Neural cell (in vitro differentiated cells): ENCODE data around the gene ST7L. TPM values are rescaled to one million over a fixed set of nuclear protein-coding genes. Genes with fewer than 3 reads are reported as not detected.

ENCODE experiments used
- H2AFZ ChIP-seq: fragments of 200-600, 300-800 bp; sonication (generic), shearing (Covaris generic); 2 replicates; pipeline ENCODE4 v1.6.0; 2014; ENCODE audit warnings: low read depth, mild to moderate bottlenecking, antibody characterized with exemption, low read length, moderate library complexity
- H3F3A ChIP-seq: fragments of 200-600 bp; shearing (Covaris generic); 2 replicates; pipeline ENCODE4 v1.6.1; 2016; ENCODE audit warnings: mild to moderate bottlenecking, moderate library complexity, mixed read lengths, antibody characterized with exemption, low read length; ENCODE audit not compliant: insufficient read depth, poor library complexity, severe bottlenecking
- H3K27ac ChIP-seq: fragments of 200-600, 300-800 bp; sonication (generic), shearing (Covaris generic); 2 replicates; pipeline ENCODE4 v1.5.1; 2014; ENCODE audit warnings: mild to moderate bottlenecking, low read length, moderate library complexity
- H3K27me3 ChIP-seq: fragments of 300-800, 200-600 bp; sonication (generic), shearing (Covaris generic); 2 replicates; pipeline ENCODE4 v1.6.0; 2014; ENCODE audit warnings: mild to moderate bottlenecking, low read depth, low read length, moderate library complexity; ENCODE audit not compliant: insufficient read depth
- H3K36me3 ChIP-seq: fragments of 300-800, 200-600 bp; sonication (generic), shearing (Covaris generic); 2 replicates; pipeline ENCODE4 v1.5.1; 2014; ENCODE audit warnings: mild to moderate bottlenecking, antibody characterized with exemption, low read length, moderate library complexity; ENCODE audit not compliant: insufficient read depth
- H3K4me2 ChIP-seq: fragments of 300-800, 200-600 bp; sonication (generic), shearing (Covaris generic); 2 replicates; pipeline ENCODE4 v1.6.0; 2014; ENCODE audit warnings: mild to moderate bottlenecking, low read length
- H3K4me3 ChIP-seq: fragments of 300-800, 200-600 bp; sonication (generic), shearing (Covaris generic); 2 replicates; pipeline ENCODE4 v1.5.1; 2014; ENCODE audit warnings: mild to moderate bottlenecking, low read length, moderate library complexity
- H3K79me2 ChIP-seq: fragments of 200-600 bp; shearing (Covaris generic); replicated peaks from 2 replicates; pipeline ENCODE4 v1.6.0; 2014; ENCODE audit warnings: mild to moderate bottlenecking, low read length, moderate library complexity; ENCODE audit not compliant: insufficient read depth
- H3K9ac ChIP-seq: fragments of 300-800, 200-600 bp; sonication (generic), shearing (Covaris generic); 2 replicates; pipeline ENCODE4 v1.6.1; 2016; ENCODE audit warnings: mild to moderate bottlenecking, low read length, mixed read lengths
- H3K9me2 ChIP-seq: fragments of 200-600 bp; shearing (Covaris generic); 2 replicates; pipeline ENCODE4 v1.6.1; 2016; ENCODE audit warnings: mild to moderate bottlenecking, low read length, mixed read lengths; ENCODE audit not compliant: insufficient read depth
- H3K9me3 ChIP-seq: fragments of 200-600, 300-800 bp; sonication (generic), shearing (Covaris generic); 2 replicates; pipeline ENCODE4 v1.6.1; 2016; ENCODE audit warnings: mild to moderate bottlenecking, mixed run types, low read length, moderate library complexity, mixed read lengths
- H4K20me1 ChIP-seq: fragments of 200-600 bp; shearing (Covaris generic); 2 replicates; pipeline ENCODE4 v1.6.1; 2016; ENCODE audit warnings: mild to moderate bottlenecking, mixed run types; ENCODE audit not compliant: insufficient read depth
- EP300 ChIP-seq: fragments of 450-650 bp; conservative IDR thresholded peaks from 2 replicates; pipeline ENCODE4 v1.6.1; 2014; ENCODE audit warnings: antibody characterized with exemption, mild to moderate bottlenecking, moderate library complexity; ENCODE audit not compliant: poor library complexity, severe bottlenecking
- EZH2 ChIP-seq: fragments of 200-600, 300-800 bp; shearing (Covaris generic), sonication (generic); IDR thresholded peaks from 2 replicates; pipeline ENCODE4 v1.6.1; 2014; ENCODE audit warnings: antibody characterized with exemption, low read length, borderline replicate concordance, mild to moderate bottlenecking; ENCODE audit not compliant: insufficient read depth, poor library complexity, severe bottlenecking
- MXI1 ChIP-seq: fragments of 450-650 bp; conservative IDR thresholded peaks from 2 replicates; pipeline ENCODE4 v1.6.1; 2014; ENCODE audit warnings: antibody characterized with exemption, mild to moderate bottlenecking; ENCODE audit not compliant: poor library complexity, severe bottlenecking
- POLR2AphosphoS5 ChIP-seq: IDR thresholded peaks from 2 replicates; pipeline ENCODE4 v1.6.1; 2012
- RAD21 ChIP-seq: fragments of 450-650 bp; conservative IDR thresholded peaks from 2 replicates; pipeline ENCODE4 v1.6.1; 2014; ENCODE audit warnings: antibody characterized with exemption, mild to moderate bottlenecking, moderate library complexity
- SMC3 ChIP-seq: fragments of 450-650 bp; conservative IDR thresholded peaks from 2 replicates; pipeline ENCODE4 v1.6.1; 2014; ENCODE audit warnings: antibody characterized with exemption, mild to moderate bottlenecking, moderate library complexity; ENCODE audit not compliant: poor library complexity
- TAF1 ChIP-seq: IDR thresholded peaks from 2 replicates; pipeline ENCODE4 v1.6.1; 2012; ENCODE audit warnings: low read depth
- polyA plus RNA-seq: library from polyadenylated mRNA; depleted of rRNA; stranded (reverse); fragments of >200 nt; gene quantifications from 2 replicates; pipeline ENCODE4 v1.2.3, GENCODE V29; 2014
- TF ChIP-seq, protein P1 (sequence below): IDR thresholded peaks from 2 replicates; pipeline ENCODE4 v1.6.1; 2012; ENCODE audit warnings: borderline replicate concordance
- TF ChIP-seq, protein P2 (sequence below): fragments of 450-650 bp; IDR thresholded peaks from 2 replicates; pipeline ENCODE4 v1.5.1; 2014; ENCODE audit warnings: antibody characterized with exemption, mild to moderate bottlenecking, moderate library complexity; ENCODE audit not compliant: poor library complexity, severe bottlenecking

ST7L gene
- polyA plus RNA-seq, 1 donor from 2014 or later, result 33.7 TPM

DNA sequence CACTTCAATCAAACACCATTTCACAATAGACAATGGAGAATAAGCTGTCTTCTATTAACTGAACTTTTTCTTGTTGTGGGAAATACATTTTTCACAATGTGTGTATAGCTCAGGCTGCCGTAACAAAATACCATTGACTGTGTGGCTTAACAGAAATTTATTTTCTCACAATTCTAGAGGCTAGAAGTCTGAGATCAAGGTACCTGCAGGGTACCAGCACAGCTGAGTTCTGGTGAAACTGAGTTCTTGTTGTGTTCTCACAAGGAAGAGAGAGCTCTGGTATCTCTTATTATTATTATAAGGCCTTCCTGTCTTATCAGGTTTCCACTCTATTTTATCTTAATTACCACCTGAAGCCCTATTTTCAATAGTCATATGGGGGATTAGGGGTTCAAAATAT is 15.4 kb downstream of the ST7L start:
- no peak overlapping the region for H2AFZ ChIP-seq
- no peaks in the 10 kb centered on the region for H3F3A ChIP-seq
- no peaks in the 10 kb centered on the region for H4K20me1 ChIP-seq
- peaks cover 5% of the 10 kb centered on the region for H3K36me3 ChIP-seq
- no peak overlapping the region for H3K27ac ChIP-seq
- H3K9me3 ChIP-seq, result no peaks in the 10 kb centered on the region
- no peak overlapping the region for H3K4me3 ChIP-seq
- H3K9ac ChIP-seq, result no peak overlapping the region
- TF ChIP-seq TAF1 (no peak), EP300 (no peak), POLR2AphosphoS5 (no peak), RAD21 (no peak), EZH2 (no peak), MXI1 (no peak), SMC3 (no peak)
- TF ChIP-seq, protein P1, sequence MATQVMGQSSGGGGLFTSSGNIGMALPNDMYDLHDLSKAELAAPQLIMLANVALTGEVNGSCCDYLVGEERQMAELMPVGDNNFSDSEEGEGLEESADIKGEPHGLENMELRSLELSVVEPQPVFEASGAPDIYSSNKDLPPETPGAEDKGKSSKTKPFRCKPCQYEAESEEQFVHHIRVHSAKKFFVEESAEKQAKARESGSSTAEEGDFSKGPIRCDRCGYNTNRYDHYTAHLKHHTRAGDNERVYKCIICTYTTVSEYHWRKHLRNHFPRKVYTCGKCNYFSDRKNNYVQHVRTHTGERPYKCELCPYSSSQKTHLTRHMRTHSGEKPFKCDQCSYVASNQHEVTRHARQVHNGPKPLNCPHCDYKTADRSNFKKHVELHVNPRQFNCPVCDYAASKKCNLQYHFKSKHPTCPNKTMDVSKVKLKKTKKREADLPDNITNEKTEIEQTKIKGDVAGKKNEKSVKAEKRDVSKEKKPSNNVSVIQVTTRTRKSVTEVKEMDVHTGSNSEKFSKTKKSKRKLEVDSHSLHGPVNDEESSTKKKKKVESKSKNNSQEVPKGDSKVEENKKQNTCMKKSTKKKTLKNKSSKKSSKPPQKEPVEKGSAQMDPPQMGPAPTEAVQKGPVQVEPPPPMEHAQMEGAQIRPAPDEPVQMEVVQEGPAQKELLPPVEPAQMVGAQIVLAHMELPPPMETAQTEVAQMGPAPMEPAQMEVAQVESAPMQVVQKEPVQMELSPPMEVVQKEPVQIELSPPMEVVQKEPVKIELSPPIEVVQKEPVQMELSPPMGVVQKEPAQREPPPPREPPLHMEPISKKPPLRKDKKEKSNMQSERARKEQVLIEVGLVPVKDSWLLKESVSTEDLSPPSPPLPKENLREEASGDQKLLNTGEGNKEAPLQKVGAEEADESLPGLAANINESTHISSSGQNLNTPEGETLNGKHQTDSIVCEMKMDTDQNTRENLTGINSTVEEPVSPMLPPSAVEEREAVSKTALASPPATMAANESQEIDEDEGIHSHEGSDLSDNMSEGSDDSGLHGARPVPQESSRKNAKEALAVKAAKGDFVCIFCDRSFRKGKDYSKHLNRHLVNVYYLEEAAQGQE, result no peak
- TF ChIP-seq, protein P2, sequence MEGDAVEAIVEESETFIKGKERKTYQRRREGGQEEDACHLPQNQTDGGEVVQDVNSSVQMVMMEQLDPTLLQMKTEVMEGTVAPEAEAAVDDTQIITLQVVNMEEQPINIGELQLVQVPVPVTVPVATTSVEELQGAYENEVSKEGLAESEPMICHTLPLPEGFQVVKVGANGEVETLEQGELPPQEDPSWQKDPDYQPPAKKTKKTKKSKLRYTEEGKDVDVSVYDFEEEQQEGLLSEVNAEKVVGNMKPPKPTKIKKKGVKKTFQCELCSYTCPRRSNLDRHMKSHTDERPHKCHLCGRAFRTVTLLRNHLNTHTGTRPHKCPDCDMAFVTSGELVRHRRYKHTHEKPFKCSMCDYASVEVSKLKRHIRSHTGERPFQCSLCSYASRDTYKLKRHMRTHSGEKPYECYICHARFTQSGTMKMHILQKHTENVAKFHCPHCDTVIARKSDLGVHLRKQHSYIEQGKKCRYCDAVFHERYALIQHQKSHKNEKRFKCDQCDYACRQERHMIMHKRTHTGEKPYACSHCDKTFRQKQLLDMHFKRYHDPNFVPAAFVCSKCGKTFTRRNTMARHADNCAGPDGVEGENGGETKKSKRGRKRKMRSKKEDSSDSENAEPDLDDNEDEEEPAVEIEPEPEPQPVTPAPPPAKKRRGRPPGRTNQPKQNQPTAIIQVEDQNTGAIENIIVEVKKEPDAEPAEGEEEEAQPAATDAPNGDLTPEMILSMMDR, result no peak
- no peak overlapping the region for H3K4me2 ChIP-seq
- no peaks in the 10 kb centered on the region for H3K27me3 ChIP-seq
- no peaks in the 10 kb centered on the region for H3K79me2 ChIP-seq
- no peaks in the 10 kb centered on the region for H3K9me2 ChIP-seq

DNA sequence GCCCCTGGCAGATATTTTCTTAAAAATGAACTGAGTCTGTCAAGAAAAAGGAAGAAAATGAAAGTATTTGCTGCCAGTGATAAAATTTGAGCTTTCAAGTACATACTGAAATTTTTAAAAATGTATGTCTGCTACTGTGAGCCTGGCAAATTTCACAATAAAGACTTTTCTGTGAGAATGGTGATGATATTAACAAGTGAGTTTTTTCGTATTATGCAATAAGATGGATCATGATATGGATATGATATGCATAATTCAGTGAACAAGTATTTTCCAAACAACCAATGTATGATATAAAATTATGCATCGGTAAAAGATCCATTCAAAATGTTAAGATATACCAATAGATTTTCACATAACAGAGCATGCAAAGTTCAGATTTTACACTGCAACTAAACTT is 15.9 kb downstream of the ST7L start:
- TF ChIP-seq MXI1, result no peak
- TF ChIP-seq EP300, result no peak
- no peak for TF ChIP-seq SMC3
- no peak for TF ChIP-seq TAF1
- TF ChIP-seq RAD21, result no peak
- TF ChIP-seq, protein P2, result no peak
- TF ChIP-seq, protein P1, result no peak
- TF ChIP-seq EZH2, result no peak
- no peak for TF ChIP-seq POLR2AphosphoS5
- H3K4me3 ChIP-seq, result no peak overlapping the region
- no peak overlapping the region for H3K4me2 ChIP-seq
- no peaks in the 10 kb centered on the region for H3K27me3 ChIP-seq
- no peaks in the 10 kb centered on the region for H3K9me3 ChIP-seq
- H2AFZ ChIP-seq, result no peak overlapping the region
- no peaks in the 10 kb centered on the region for H4K20me1 ChIP-seq
- no peaks in the 10 kb centered on the region for H3K79me2 ChIP-seq
- no peak overlapping the region for H3K27ac ChIP-seq
- H3F3A ChIP-seq, result no peaks in the 10 kb centered on the region
- no peaks in the 10 kb centered on the region for H3K36me3 ChIP-seq
- no peak overlapping the region for H3K9ac ChIP-seq
- no peaks in the 10 kb centered on the region for H3K9me2 ChIP-seq
